Activated naive CD8-positive, alpha-beta T cell (primary cell): ENCODE data around the gene CD79A.
A peak's percentile ranks its signal among the peaks of the same experiment; 100 is the strongest.

Source experiments
- H3K27ac Mint-ChIP-seq: one replicate; pipeline ENCODE4 v1.8.0; 2021; ENCODE audit warnings: mixed read lengths
- H3K27me3 Mint-ChIP-seq: one replicate; pipeline ENCODE4 v1.8.0; 2021; ENCODE audit warnings: mixed read lengths
- H3K36me3 Mint-ChIP-seq: one replicate; pipeline ENCODE4 v1.8.0; 2021; ENCODE audit warnings: mixed read lengths
- H3K4me1 Mint-ChIP-seq: one replicate; pipeline ENCODE4 v1.8.0; 2021; ENCODE audit warnings: low read depth, mixed read lengths
- H3K4me3 Mint-ChIP-seq: one replicate; pipeline ENCODE4 v1.8.0; 2021; ENCODE audit warnings: mild to moderate bottlenecking, mixed read lengths
- H3K9me3 Mint-ChIP-seq: one replicate; pipeline ENCODE4 v1.8.0; 2021; ENCODE audit warnings: low read depth, mixed read lengths

CD79A gene

GRCh38 chr19:41904118-41904870 lies 27.2 kb downstream of the CD79A start:
- H3K4me3 Mint-ChIP-seq: no peak overlapping the region
- peak overlapping the region; percentile 54 for H3K27ac Mint-ChIP-seq
- peaks cover 46% of the 10 kb centered on the region for H3K4me1 Mint-ChIP-seq
- H3K27me3 Mint-ChIP-seq: no peaks in the 10 kb centered on the region
- H3K36me3 Mint-ChIP-seq: peaks cover 7% of the 10 kb centered on the region
- H3K9me3 Mint-ChIP-seq: no peaks in the 10 kb centered on the region

GRCh38 chr19:41905273-41906002 lies 28.4 kb downstream of the CD79A start:
- peaks cover 41% of the 10 kb centered on the region for H3K4me1 Mint-ChIP-seq

GRCh38 chr19:41906271-41906670 lies 29.2 kb downstream of the CD79A start:
- peaks cover 7% of the 10 kb centered on the region for H3K36me3 Mint-ChIP-seq
- H3K4me1 Mint-ChIP-seq: peaks cover 44% of the 10 kb centered on the region
- no peak overlapping the region for H3K4me3 Mint-ChIP-seq
- H3K27ac Mint-ChIP-seq: peak overlapping the region; percentile 73
- no peaks in the 10 kb centered on the region for H3K27me3 Mint-ChIP-seq
- no peaks in the 10 kb centered on the region for H3K9me3 Mint-ChIP-seq

More at GRCh38 chr19:41905273-41906002, 28.4 kb downstream of the CD79A start:
- Mint-ChIP-seq H3K4me3 (no peak overlapping the region), H3K9me3 (no peaks in the 10 kb centered on the region), H3K27ac (peak overlapping the region; percentile 73), H3K36me3 (peaks cover 7% of the 10 kb centered on the region), H3K27me3 (no peaks in the 10 kb centered on the region)

DNA sequence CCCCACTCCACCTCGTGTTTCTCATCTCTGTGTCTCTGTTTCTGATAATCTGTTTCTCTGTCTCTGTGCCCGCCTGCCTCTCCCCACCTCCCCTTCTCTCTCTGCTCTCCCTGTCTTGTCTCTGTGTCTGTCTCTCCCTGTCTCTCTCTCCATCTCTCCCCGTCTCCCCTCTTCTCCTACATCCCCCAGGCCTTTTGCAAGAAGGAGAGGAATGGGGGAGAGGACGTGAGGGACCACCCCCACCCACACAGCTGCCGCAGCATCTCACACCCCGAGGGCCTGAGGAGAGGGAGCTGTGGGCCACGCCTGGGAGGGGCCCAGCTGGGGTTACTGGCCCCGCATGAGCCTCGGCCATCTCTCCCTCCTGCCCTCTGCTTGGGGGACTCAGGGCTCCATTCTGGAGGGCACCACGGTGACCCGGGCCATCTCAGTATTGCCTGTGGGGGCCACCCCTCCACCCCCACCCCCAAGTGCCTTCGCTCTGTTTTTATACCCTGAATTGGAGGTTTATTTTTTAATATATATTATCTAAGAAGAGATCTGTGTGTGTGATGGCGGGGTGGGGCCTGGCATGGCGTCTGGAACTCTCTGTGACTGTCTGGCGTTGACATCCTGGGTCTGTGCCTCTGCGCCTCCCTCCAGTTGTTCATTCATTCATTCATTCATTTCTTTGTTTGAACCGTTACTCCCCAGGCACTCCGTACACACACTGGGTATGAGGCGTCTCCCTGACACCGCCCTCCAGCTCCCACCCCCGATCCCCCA lies 30.0 kb downstream of the CD79A start:
- Mint-ChIP-seq H3K36me3 (peaks cover 4% of the 10 kb centered on the region), H3K27me3 (no peaks in the 10 kb centered on the region), H3K27ac (peak overlapping the region; percentile 35), H3K4me1 (peaks cover 45% of the 10 kb centered on the region), H3K9me3 (no peaks in the 10 kb centered on the region), H3K4me3 (no peak overlapping the region)

GRCh38 chr19:41907994-41908615 lies 31.0 kb downstream of the CD79A start:
- Mint-ChIP-seq H3K4me1 (peaks cover 43% of the 10 kb centered on the region), H3K4me3 (no peak overlapping the region), H3K36me3 (peaks cover 4% of the 10 kb centered on the region), H3K27me3 (no peaks in the 10 kb centered on the region), H3K27ac (no peak overlapping the region), H3K9me3 (no peaks in the 10 kb centered on the region)

GRCh38 chr19:41908724-41909464 lies 31.8 kb downstream of the CD79A start:
- Mint-ChIP-seq H3K36me3 (peaks cover 4% of the 10 kb centered on the region), H3K27me3 (no peaks in the 10 kb centered on the region), H3K27ac (peak overlapping the region; percentile 76), H3K4me3 (no peak overlapping the region), H3K9me3 (no peaks in the 10 kb centered on the region), H3K4me1 (peaks cover 46% of the 10 kb centered on the region)

- peaks cover 2% of the 10 kb centered on the region for H3K36me3 Mint-ChIP-seq
These were observed 32.6 kb downstream of the CD79A start for GRCh38 chr19:41909706-41910105.

DNA sequence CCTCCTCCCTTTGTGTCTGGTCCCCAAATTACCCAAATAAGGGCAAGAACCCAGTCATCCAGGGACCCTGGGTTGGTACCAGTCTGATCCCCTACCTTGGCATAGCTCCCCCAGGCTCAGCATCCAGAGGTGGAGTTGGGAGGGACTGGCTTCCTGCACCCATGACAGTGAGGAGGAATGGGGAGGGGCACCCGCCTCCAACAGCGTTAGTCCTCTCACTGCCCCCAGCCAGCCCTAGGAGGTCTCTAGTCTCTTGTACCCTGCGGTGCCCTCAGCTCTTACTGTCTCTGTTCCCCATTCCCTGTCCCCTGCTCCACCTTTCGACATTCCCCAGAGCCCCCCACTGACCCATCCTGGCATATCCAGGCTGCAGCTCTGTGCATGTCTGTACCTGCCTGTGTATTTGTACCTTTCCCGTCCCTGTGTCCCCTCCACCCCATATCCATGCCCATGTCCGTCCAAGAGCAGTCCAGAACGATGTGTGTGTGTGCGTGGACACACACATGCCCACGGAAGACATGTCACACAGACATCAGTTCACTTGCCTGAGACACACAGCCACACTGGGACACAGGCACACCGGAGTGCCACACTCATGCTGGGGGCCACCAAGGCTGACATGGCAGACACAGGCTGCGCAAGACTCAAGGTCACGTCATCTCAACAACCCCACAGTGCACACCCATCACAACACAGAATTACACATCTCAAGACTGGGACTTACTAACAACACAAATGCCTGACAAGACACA lies 33.3 kb downstream of the CD79A start:
- no peaks in the 10 kb centered on the region for H3K9me3 Mint-ChIP-seq
- no peaks in the 10 kb centered on the region for H3K27me3 Mint-ChIP-seq
- no peak overlapping the region for H3K4me3 Mint-ChIP-seq
- peaks cover 2% of the 10 kb centered on the region for H3K36me3 Mint-ChIP-seq
- peak overlapping the region; percentile 6 for H3K27ac Mint-ChIP-seq
- H3K4me1 Mint-ChIP-seq: peaks cover 44% of the 10 kb centered on the region

More at GRCh38 chr19:41909706-41910105, 32.6 kb downstream of the CD79A start:
- H3K27ac Mint-ChIP-seq: no peak overlapping the region
- H3K4me1 Mint-ChIP-seq: peaks cover 44% of the 10 kb centered on the region
- no peaks in the 10 kb centered on the region for H3K27me3 Mint-ChIP-seq
- no peaks in the 10 kb centered on the region for H3K9me3 Mint-ChIP-seq
- no peak overlapping the region for H3K4me3 Mint-ChIP-seq

GRCh38 chr19:41910992-41911888 lies 34.2 kb downstream of the CD79A start:
- H3K27ac Mint-ChIP-seq: peak overlapping the region; percentile 59
- H3K4me1 Mint-ChIP-seq: peaks cover 40% of the 10 kb centered on the region
- H3K27me3 Mint-ChIP-seq: no peaks in the 10 kb centered on the region
- no peaks in the 10 kb centered on the region for H3K9me3 Mint-ChIP-seq
- no peaks in the 10 kb centered on the region for H3K36me3 Mint-ChIP-seq
- H3K4me3 Mint-ChIP-seq: peak overlapping the region; percentile 52

- Mint-ChIP-seq H3K4me1 (peaks cover 37% of the 10 kb centered on the region), H3K4me3 (peak overlapping the region; percentile 52), H3K9me3 (no peaks in the 10 kb centered on the region), H3K27me3 (no peaks in the 10 kb centered on the region), H3K27ac (peak overlapping the region; percentile 10), H3K36me3 (no peaks in the 10 kb centered on the region)
These were observed 35.0 kb downstream of the CD79A start for GRCh38 chr19:41911889-41912731.

DNA sequence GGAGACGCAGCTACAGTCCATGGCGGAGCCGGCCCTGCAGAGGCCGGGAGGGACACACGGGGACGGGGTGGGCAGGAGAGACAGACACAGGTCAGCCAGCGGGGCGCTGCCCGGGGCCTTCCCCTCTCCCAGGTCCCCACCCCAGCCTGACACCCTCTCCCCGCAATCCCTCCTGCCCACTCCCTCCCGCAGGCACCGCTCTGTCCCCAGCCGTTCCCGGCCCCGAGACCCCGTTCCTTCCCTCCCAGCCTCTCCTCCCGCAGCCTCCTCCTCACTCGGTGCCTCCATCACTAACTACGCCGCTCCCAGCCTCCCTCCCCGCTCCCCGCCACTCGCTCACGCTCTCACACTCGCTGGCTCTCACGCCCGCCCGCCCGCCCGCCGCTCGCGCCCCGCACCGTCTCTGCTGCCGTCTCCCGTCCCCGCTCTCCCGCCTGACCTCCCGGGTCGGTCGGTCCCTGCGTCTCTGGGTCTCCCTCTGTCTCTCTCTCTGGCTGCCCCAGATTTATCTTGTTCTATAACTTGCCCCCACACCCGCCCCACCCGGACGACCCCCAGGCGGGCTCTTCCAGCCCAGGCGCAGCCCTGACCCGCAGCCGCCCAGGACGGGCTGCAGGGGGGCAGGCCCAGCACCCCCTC lies 35.9 kb downstream of the CD79A start:
- Mint-ChIP-seq H3K4me3 (no peak overlapping the region), H3K27me3 (no peaks in the 10 kb centered on the region), H3K36me3 (no peaks in the 10 kb centered on the region), H3K4me1 (peaks cover 34% of the 10 kb centered on the region), H3K9me3 (no peaks in the 10 kb centered on the region), H3K27ac (no peak overlapping the region)
